Right atrium auricular region (tissue), 2 donors: Measurements from ENCODE around the gene GCFC2. TPM values are rescaled to one million over a fixed set of nuclear protein-coding genes. Genes with fewer than 3 reads are reported as not detected.
"Not testable (repeated sequence)": the region's sequence is repeated elsewhere in the genome, so short reads cannot be mapped to it uniquely, and the experiment has no call there.

ENCODE experiments used
- DNase-seq: peaks from one replicate; pipeline ENCODE4 v3.0.0-alpha.2; 2019; ENCODE audit warnings: low spot score
- H3K27ac ChIP-seq, 2 donors: fragments of 200-600 bp; sonication (generic); 1 replicate in 1 of 2; 2 replicates in 1 of 2; pipeline ENCODE4 v1.5.1; 2016 to 2019
- H3K27me3 ChIP-seq, 2 donors: fragments of 200-600 bp; sonication (generic); one replicate each; pipeline versions ENCODE4 v1.5.1 to v1.6.0; 2017 to 2019
- H3K36me3 ChIP-seq: fragments of 200-600 bp; sonication (generic); one replicate; pipeline ENCODE4 v1.5.1; 2016
- H3K4me1 ChIP-seq, 2 donors: fragments of 200-600 bp; sonication (generic); one replicate each; pipeline versions ENCODE4 v1.5.1 to v1.6.0; 2017 to 2019
- H3K4me3 ChIP-seq, 2 donors: fragments of 200-600 bp; sonication (generic); 1 replicate in 1 of 2; 2 replicates in 1 of 2; pipeline ENCODE4 v1.5.1; 2017 to 2019; ENCODE audit warnings: mild to moderate bottlenecking in 1 of 2, moderate library complexity in 1 of 2
- H3K9me3 ChIP-seq, 2 donors: fragments of 200-600 bp; sonication (generic); one replicate each; pipeline ENCODE4 v1.5.1; 2019
- CTCF ChIP-seq, 2 donors: fragments of 200-600 bp; sonication (generic); IDR thresholded peaks; one replicate each; pipeline ENCODE4 v1.5.1; 2019; ENCODE audit warnings: antibody characterized with exemption in 2 of 2
- total RNA-seq, 2 donors: library from RNA; depleted of rRNA; stranded (reverse); fragments of >200 nt; gene quantifications; one replicate each; pipeline ENCODE4 v1.1.0, GENCODE V29; 2016

The GCFC2 gene
- total RNA-seq, 2 donors from 2014 or later: 12.7 to 13.1 TPM

GRCh38 chr2:75716406-75716805 lies 5.7 kb upstream of the GCFC2 start:
- peaks cover 0 to 6% of the 10 kb centered on the region in 2 donors for H3K9me3 ChIP-seq
- H3K27ac ChIP-seq: no peak overlapping the region
- H3K27me3 ChIP-seq: no peaks in the 10 kb centered on the region
- no peaks in the 10 kb centered on the region for H3K36me3 ChIP-seq
- no peak overlapping the region for H3K4me3 ChIP-seq
- no peak for TF ChIP-seq CTCF (IDR thresholded peaks at IDR 0.05)
- DNase-seq: no peak
- no peaks in the 10 kb centered on the region for H3K4me1 ChIP-seq

DNA sequence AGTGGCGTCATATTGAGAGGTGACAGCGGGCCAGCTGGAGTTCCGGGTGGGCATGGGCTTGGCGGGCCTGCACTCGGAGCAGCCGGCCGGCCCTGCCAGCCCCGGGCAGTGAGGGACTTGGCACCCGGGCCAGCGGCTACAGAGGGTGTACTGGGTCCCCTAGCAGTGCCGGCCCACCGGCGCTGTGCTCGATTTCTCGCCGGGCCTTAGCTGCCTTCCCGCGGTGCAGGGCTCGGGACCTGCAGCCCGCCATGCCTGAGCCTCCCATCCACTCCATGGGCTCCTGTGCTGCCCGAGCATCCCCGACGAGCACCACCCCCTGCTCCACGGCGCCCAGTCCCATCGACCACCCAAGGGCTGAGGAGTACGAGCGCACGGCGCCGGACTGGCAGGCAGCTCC lies 875 bp upstream of the GCFC2 start:
- DNase-seq: not testable (repeated sequence)

DNA sequence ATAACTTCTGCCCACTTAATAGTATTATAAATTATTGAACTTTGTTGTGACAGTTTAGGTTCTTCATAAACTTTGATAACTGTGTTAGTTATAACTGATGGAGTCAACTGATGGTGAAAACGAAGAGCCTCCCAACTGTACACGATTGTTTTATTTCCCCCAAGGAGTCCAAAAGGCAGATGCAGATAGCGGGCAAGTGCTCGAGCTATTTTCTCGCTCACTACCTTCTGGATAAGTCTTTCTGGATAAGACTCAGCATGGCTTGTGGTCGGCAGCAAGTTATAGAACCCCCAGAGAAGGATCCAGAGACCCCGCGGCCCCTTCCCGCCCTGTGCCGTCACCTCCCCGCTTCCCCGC lies 517 bp downstream of the GCFC2 start:
- TF ChIP-seq CTCF (IDR thresholded peaks at IDR 0.05): no peak
- Histone ChIP-seq H3K9me3 (no peaks in the 10 kb centered on the region), H3K36me3 (peaks cover 7% of the 10 kb centered on the region), H3K27ac (peak overlapping the region; percentile 88 to 93), H3K27me3 (no peaks in the 10 kb centered on the region), H3K4me1 (peaks cover 0 to 23% of the 10 kb centered on the region in 2 donors), H3K4me3 (peak overlapping the region; percentile 67 to 70)
- DNase-seq: no peak

More for the DNA sequence above, 875 bp upstream of the GCFC2 start:
- not testable (repeated sequence) for H3K4me3 ChIP-seq, H3K9me3 ChIP-seq, H3K36me3 ChIP-seq, H3K27me3 ChIP-seq
- Histone ChIP-seq H3K4me1 (peaks cover 0 to 23% of the 10 kb centered on the region in 2 donors), H3K27ac (peak overlapping the region in 1 of 2 donors; percentile 88)

DNA sequence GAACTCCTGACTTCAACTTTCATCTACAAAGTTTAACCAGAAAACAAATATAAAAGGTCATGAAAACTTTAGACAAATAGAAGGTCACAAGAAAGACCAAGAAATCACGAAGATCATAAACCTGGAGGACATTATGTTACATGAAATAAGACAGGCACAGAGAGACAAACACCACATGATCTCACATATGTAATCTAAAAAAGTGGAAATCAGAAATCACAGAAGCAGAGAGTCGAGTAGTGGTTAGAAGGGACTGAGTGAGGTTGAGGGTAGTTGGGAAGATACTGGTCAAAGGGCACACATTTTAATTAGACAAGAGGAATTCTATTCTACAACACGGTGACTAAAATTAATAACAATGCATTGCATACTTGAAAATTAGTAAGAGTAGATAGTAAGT lies 1.4 kb downstream of the GCFC2 start:
- no peak for DNase-seq
- H3K4me1 ChIP-seq: peaks cover 0 to 23% of the 10 kb centered on the region in 2 donors
- peak overlapping the region in 1 of 2 donors; percentile 70 for H3K4me3 ChIP-seq

DNA sequence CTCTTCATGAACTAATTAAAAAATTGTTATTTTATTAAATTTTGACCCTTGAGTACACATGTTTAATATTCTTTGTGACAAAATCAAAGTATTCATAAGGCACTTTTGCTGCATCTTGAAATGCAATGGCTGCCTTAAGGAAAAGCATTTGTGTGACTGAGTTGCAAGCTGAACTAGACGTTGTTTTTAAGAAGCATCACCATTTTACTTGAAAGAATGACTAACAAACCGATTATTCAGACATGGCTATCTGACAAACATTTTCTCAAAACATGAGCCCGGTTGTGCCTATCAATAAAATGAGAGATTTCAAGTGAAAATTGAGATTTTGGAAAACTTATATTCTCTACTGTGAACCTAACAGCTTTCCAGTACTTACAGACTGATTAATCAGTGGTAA lies 2.8 kb downstream of the GCFC2 start:
- Histone ChIP-seq H3K27ac (no peak overlapping the region), H3K9me3 (no peaks in the 10 kb centered on the region)

More for the DNA sequence above, 1.4 kb downstream of the GCFC2 start:
- no peak for TF ChIP-seq CTCF (IDR thresholded peaks at IDR 0.05)
- peaks cover 15% of the 10 kb centered on the region for H3K36me3 ChIP-seq
- H3K27me3 ChIP-seq: no peaks in the 10 kb centered on the region
- H3K9me3 ChIP-seq: no peaks in the 10 kb centered on the region
- H3K27ac ChIP-seq: no peak overlapping the region

DNA sequence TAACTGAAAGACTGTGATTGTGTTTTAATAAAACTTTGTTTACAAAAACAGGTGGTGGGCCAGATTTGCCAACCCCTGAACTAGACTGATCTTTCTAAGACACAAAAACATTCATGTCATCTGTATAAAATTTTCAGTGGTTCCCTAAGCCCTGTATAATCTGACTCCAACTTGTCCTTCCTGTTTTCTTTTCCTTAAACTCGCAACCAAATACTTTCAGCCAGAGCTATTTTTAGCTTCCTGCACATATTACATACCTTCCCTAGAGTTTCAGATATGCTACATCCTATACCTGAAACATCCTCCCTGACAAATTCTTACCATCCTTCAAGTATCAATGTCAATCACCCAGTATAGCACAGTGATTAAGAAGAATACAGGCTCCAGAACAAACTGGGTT lies 4.8 kb downstream of the GCFC2 start:
- no peak overlapping the region for H3K4me3 ChIP-seq
- no peak for DNase-seq
- no peaks in the 10 kb centered on the region for H3K27me3 ChIP-seq
- H3K36me3 ChIP-seq: peaks cover 37% of the 10 kb centered on the region
- no peak for TF ChIP-seq CTCF (IDR thresholded peaks at IDR 0.05)
- no peaks in the 10 kb centered on the region for H3K9me3 ChIP-seq
- no peak overlapping the region for H3K27ac ChIP-seq
- peaks cover 0 to 19% of the 10 kb centered on the region in 2 donors for H3K4me1 ChIP-seq

More for the DNA sequence above, 2.8 kb downstream of the GCFC2 start:
- DNase-seq: no peak
- Histone ChIP-seq H3K4me3 (no peak overlapping the region), H3K36me3 (peaks cover 23% of the 10 kb centered on the region), H3K4me1 (peaks cover 0 to 23% of the 10 kb centered on the region in 2 donors), H3K27me3 (no peaks in the 10 kb centered on the region)
- no peak for TF ChIP-seq CTCF (IDR thresholded peaks at IDR 0.05)
